Omental fat pad (tissue), 4 donors: ENCODE measurements around the gene ABCG4. TPM values are rescaled to one million over a fixed set of nuclear protein-coding genes. Genes with fewer than 3 reads are reported as not detected.
"Not testable (repeated sequence)": the region's sequence is repeated elsewhere in the genome, so short reads cannot be mapped to it uniquely, and the experiment has no call there.

Experiments used
- ATAC-seq: fragments of 150-250 bp; one replicate; pipeline ENCODE4 v1.9.1; 2016; ENCODE audit warnings: mild to moderate bottlenecking, moderate library complexity; ENCODE audit not compliant: low FRiP score
- DNase-seq: peaks from one replicate; pipeline ENCODE4 v3.0.0-alpha.2; 2019; ENCODE audit warnings: low spot score
- total RNA-seq, 4 donors: library from RNA; depleted of rRNA; stranded (reverse); fragments of >200 nt; gene quantifications; one replicate each; pipeline ENCODE4 v1.1.0, GENCODE V29; 2016
- TF ChIP-seq, protein P1 (sequence below), 3 donors: fragments of 450-650 bp; IDR thresholded peaks; one replicate each; pipeline ENCODE4 v1.5.1; 2016 to 2017; ENCODE audit warnings: antibody characterized with exemption in 3 of 3, mild to moderate bottlenecking in 3 of 3, moderate library complexity in 2 of 3

Gene ABCG4
- under 1 TPM in 2 of 4 donors, not detected in 2; 0.09 to 0.32 TPM for total RNA-seq

- TF ChIP-seq, protein P1, sequence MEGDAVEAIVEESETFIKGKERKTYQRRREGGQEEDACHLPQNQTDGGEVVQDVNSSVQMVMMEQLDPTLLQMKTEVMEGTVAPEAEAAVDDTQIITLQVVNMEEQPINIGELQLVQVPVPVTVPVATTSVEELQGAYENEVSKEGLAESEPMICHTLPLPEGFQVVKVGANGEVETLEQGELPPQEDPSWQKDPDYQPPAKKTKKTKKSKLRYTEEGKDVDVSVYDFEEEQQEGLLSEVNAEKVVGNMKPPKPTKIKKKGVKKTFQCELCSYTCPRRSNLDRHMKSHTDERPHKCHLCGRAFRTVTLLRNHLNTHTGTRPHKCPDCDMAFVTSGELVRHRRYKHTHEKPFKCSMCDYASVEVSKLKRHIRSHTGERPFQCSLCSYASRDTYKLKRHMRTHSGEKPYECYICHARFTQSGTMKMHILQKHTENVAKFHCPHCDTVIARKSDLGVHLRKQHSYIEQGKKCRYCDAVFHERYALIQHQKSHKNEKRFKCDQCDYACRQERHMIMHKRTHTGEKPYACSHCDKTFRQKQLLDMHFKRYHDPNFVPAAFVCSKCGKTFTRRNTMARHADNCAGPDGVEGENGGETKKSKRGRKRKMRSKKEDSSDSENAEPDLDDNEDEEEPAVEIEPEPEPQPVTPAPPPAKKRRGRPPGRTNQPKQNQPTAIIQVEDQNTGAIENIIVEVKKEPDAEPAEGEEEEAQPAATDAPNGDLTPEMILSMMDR (IDR thresholded peaks at IDR 0.05): no peak
- DNase-seq (no peak), ATAC-seq (peak; percentile 43)
Measured at GRCh38 chr11:119149018-119149785, at the start of gene ABCG4. TSS of gene ABCG4 (plus strand) at chr11:119149052. CDS start at chr11:119149966, 914 bp downstream.

DNA sequence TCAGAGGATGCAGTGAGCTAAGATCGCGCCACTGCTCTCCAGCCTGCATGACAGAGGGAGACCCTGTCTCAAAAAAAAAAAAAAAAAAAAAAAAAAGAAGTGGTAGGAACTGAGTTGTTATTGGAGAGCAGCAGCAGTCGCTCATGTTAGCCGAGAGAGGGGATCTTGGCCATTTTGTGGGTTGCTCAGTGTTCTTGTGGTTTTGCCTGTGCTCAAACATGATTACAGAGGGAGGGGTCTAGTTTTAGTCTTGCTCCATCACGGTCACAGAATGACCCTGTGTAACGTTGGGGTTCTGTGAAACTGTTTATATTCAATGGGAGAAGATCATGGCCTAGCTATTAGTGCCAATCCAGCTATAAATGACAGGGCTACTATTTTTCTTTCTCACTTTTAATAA lies 49.1 kb upstream of the ABCG4 start:
- ATAC-seq: no peak
- TF ChIP-seq, protein P1 (IDR thresholded peaks at IDR 0.05): no peak
- no peak for DNase-seq

- ATAC-seq (no peak), DNase-seq (no peak)
- TF ChIP-seq, protein P1 (IDR thresholded peaks at IDR 0.05): no peak
Measured at GRCh38 chr11:119100246-119100970, 48.4 kb upstream of the ABCG4 start.

GRCh38 chr11:119100994-119101758 lies 47.7 kb upstream of the ABCG4 start:
- TF ChIP-seq, protein P1 (IDR thresholded peaks at IDR 0.05): no peak
- DNase-seq: no peak
- ATAC-seq: peak; percentile 37

DNA sequence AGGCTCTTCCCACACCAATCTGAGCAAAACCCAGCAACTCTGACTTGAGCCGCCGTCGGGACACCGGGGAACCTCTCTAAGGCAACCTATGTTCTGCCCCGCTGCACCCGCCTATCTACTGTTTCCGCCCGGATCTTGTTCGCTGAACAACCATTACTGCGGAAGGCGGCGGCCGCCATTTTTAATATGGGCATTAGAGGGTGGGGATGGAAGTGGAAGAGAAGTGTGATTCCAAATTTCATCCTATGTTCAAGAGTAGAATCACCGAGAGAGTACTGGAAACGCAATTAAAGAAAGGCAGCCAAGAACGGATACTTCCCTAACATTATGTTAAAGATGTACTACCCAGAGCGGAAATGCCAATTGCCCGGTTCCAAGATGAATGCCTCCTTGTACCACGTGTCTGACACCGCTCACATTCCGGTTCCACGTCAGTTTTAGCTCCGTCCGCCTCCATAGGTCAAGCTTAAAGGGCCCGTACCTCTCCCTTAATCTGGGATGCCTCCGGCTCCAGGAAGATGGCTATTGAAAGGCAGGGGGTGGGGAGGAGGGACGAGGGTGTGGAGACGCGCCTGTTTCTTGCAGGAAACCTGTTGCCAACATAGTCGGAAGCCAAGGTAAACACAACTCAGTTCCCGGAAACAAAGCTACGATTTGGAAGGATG lies 47.0 kb upstream of the ABCG4 start, which contains the start of gene DPAGT1:
TSS of gene DPAGT1 (minus strand) at position 95 of the 665 bp plus-strand sequence. CDS start 198 bp downstream, outside the sequence.
- ATAC-seq (peak; percentile 91), DNase-seq (peak; percentile 69)
- TF ChIP-seq, protein P1 (IDR thresholded peaks at IDR 0.05): no peak

GRCh38 chr11:119103161-119103664 lies 45.6 kb upstream of the ABCG4 start:
- not testable (repeated sequence) for ATAC-seq, DNase-seq
